HEK293 (cell line): ENCODE data around the gene IGDCC3.

Source experiments
- BCL11B ChIP-seq: fragments of 450-650 bp; formaldehyde crosslinking; IDR thresholded peaks from 2 replicates; pipeline ENCODE4 v1.5.1; 2016; ENCODE audit warnings: low read depth, missing biosample characterization, missing genetic modification characterization
- SP7 ChIP-seq: fragments of 450-650 bp; formaldehyde crosslinking; IDR thresholded peaks from 2 replicates; pipeline ENCODE4 v1.5.1; 2016; ENCODE audit warnings: missing biosample characterization, missing genetic modification characterization
- ZNF23 ChIP-seq: fragments of 450-650 bp; formaldehyde crosslinking; IDR thresholded peaks from 2 replicates; pipeline ENCODE4 v1.5.1; 2016; ENCODE audit warnings: missing biosample characterization, missing genetic modification characterization, borderline replicate concordance
- TF ChIP-seq, protein P1 (sequence below): fragments of 450-650 bp; formaldehyde crosslinking; optimal IDR thresholded peaks from 2 replicates; pipeline ENCODE3; 2016; ENCODE audit warnings: missing biosample characterization, mild to moderate bottlenecking, missing genetic modification characterization

DNA sequence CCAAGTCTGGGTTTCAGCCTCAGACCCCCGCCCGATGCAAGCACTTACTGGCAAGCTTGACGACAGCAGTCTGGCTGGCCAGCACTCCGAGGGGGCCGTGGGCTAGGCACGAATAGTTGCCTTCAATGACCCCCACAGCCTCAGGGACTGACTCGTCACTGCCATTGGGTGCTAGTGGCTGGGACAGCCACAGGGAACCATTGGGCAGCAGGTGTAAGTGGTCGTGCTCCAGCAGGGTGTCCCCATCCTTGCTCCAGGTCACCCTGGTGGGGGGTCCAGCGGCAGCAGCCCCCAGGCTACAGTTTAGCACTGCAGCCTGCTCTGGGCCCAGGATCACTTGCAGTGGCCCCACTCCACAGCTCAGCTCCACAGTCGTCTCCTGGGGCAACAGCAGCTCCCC is 33.2 kb upstream of the IGDCC3 start:
- TF ChIP-seq BCL11B (tag by site-specific recombination) (no peak), SP7 (no peak), ZNF23 (no peak)
- TF ChIP-seq, protein P1, sequence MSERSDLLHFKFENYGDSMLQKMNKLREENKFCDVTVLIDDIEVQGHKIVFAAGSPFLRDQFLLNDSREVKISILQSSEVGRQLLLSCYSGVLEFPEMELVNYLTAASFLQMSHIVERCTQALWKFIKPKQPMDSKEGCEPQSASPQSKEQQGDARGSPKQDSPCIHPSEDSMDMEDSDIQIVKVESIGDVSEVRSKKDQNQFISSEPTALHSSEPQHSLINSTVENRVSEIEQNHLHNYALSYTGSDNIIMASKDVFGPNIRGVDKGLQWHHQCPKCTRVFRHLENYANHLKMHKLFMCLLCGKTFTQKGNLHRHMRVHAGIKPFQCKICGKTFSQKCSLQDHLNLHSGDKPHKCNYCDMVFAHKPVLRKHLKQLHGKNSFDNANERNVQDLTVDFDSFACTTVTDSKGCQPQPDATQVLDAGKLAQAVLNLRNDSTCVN (tag by site-specific recombination), result no peak
